HG02870 (cell line): ENCODE results near the gene FGF3.

Experiments used
- ATAC-seq: cut with Tn5 transposase; IDR thresholded peaks from one replicate; pipeline ENCODE4 v1.9.1; 2021; ENCODE audit warnings: mild to moderate bottlenecking, moderate library complexity; ENCODE audit not compliant: unreplicated experiment

FGF3 gene

DNA sequence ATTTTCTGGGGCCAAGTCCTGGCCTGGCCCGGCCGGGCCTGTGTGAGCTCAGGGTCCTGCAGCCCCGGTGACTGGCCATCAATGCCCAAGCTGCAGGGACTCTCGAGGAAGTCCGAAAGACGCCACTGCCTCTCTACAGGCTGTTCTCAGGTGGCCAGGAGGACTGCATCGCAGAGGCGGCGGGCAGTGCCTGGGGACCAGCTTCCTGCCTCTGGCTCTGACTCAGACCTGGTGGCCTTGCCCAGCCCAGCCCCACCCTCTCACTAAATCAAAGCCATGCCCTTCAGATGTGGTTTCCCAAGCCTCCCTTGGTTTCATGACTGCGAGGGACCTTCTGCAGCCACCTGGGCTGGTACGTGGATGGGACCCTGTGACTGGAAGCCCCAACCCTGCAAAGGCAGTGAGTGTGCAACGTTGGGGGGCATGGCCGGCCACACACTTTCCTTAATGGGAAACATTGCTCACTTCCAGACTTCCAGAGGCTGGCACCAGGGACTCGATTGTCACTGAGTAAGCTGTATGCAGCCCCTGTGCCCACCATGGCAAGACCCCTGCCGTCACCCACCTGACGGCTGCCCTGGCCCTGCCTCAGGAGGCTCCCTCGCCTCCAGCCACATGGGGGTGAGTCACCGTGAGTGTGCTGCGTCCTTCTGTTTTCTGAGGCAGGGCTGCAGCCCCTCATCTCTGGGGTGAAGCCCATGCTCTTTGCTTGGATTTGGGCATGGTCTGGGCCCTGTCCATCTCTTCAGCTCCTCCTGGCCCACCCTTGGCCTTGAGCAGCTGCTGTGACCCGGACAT lies 6.0 kb upstream of the FGF3 start:
- no peak for ATAC-seq

DNA sequence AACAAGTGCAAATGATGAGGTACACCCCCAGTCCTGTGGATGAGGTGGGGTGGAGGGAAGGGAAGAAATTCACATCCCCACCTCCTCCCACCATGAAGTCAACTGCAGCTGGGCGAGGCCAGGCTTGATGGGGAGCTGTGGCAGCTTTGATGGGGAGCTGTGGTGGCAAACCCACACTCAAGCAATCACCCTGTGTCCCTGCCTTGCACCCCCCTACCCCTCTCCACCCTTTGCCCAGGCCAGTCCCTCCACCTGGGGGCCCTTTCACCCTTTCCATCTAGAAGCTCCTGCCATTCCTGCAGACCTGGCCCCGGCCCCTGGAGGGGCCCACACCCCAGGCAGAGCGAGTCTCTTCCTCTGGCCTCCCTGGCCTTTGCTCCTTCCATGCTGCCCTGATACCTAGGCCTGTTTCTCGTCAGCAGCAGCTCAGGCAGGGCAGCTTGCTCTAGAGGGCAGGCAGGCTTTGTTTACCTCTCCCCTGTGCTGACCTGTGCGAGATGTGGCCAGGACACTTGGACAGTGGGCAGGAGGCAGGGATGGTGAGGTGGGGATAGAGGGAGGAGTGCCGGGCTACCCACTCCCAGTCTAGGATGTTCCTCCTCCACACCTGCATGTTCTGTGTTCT lies 4.5 kb upstream of the FGF3 start:
- ATAC-seq: no peak

DNA sequence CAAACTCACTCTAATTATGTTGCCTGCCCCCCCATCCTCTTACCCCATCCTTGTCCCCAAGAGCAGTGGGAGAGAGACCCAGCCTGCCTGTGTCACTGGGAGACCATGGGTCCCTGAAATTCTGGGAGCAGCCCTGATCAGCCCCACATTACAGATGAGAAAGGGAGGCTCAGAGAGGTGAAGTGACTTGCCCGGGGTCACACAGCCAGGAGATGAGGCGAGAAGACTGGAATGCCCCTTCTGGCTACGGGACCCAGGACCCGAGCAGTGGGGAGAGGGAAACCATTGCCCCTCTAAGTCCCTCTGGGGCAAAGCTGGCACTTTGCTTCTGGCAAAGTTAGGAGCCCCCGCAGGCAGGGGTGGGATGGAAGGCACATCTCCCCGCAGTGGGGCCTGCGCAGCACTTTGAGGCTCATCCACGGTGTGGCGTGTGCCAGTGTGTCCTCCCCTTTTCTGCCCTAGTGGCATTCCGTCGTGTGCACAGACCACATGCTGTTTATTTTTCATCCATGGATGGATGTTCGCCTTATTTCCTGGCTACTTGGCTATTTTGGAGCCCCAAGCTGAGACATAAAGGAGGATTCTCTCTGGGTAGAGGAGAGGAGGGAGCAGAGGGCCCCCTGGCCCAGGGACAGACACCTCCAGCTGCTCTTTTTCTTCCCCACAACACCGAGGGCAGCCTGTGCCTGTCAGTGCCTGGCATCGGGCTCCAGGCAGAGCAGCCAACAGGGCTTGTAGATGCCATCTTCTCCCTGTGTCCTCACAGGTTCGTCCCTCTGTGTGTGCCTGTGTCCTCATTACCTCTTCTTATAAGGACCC lies 3.7 kb upstream of the FGF3 start:
- ATAC-seq: no peak

DNA sequence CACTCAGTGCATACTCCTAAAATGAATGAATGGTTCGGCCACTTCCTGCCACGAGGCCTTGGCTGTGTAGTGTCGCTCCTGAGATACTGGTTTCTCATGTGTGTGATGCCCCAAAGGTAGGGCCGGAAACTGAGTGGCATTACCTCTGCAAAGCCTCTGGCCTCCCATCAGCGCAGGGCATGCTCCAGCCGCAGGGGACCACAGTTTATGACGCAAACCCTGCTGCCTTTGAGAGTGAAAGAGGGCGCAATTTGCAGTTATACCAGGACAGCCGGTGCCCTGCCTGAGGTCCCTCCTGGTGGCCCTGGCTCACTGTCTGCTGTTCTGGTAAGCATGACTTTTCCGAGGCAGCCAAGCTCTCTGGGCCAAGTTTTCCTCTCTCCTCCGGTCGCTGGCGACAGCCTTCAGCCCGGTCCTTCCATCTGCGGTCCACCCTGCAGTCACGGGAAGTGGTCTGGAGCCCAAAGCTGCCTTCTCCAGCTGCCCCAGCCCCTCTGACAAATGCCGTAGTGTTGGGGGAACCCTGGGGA lies 2.4 kb upstream of the FGF3 start:
- no peak for ATAC-seq

DNA sequence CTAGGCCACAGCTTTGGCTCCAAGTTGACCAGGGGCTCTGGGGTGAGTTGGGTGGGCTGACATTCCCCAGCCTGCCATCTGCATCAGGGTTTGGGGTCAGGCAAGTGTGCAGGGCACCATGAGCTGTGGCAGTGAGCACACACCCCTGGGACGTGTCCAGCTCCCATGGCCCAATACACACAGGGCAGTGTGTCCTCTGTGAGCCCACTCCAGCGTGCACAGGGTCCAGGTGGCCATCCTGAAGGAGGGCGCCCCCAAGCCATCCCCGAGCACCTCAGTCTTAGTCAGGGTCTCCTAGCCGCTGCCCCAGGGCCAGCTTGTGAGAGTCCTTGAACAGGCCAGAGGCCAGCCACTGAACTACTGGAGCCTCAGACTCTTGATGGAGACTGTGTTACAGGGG lies 1.2 kb upstream of the FGF3 start:
- ATAC-seq: no peak

DNA sequence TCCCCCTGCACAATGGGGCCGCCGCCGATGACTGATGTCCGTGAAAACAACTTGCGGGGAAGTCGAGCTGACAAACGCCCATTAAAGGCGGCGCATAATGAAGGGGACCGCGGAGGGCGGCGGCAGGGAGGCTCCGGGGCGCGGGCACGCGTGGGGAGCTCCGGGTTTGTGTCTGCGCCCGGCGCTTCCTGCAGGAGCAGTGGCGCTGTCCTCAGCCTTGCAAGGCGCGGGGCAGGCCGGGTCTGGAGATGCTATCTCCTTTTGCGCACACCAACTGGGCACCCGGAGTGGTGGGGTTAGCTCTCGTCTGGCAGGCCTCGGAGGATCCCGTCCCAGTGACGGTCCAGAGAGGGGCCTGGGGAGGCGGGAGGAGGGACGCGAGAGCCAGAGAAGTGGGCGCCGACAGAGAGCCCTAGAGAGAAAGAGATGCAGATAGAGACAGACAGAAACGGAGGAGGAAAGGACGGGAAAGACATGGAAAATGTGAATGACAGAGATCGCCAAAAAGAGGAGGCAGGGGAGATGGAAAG lies 390 bp upstream of the FGF3 start:
- ATAC-seq: no peak

DNA sequence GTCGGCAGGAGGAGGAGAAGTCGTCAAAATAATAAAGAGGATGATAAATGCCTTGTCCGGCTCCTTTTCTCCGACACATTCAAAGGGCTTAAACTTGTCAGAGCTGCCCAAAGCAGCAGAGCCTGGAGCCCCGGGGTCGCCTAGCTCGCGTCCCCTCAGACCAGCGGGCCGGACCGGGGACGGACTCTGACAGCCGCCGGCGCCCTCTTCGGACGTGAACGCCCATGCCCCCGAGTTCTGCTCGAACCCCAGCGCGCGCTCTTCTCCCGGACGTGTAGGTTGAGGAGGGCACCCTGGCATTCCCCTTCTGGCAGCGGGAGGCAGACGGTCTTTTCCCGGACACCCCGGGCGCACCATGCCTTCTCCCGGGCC lies 999 bp downstream of the FGF3 start:
- ATAC-seq: no peak

DNA sequence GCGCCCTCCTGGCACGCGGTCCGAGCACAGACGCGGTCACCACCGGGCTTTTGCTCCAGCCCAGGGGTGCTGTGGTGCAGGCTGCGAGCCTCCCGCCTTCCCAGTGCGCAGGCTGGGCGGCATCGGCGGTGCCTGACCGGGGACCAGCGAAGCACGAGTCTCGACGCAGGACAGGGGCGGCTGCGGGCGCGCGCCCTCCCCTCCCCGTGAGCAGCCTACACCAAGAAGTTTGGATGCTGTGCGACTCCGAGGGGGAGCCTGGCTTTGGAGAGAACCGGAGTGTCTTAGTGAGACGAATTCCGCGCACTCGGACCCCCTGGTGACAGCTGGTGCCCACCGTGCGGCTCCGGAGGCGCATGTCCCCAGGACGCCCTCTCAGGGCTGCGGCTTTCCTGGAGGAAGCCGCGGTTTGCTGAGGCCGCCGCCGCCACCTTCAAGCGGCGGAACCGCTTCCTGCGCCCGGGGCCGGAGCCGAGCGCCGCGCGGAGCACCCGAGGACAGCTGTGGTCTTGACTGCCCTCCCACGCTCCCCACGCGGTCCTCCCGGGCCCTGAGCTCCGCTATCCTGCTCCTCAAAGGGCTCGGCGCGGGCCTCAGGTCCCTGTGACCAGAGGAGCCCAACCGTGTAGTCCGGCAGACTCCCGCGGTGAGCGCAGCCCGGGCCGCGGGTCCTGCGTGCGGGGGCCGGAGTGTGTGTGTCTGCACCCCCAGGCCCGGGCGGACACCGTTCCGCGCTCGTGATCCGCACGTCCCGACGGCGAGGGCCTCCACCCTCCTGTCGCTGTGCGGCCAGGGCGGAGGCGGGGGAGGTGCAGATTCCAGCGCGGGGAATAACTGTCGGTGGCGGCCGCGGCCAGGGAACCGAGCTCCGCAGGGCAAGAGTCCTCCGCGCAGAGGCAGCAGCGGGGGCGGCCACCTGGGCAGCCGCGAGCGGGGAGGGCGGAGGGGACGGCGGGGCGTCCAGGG lies 1.7 kb downstream of the FGF3 start:
- no peak for ATAC-seq

DNA sequence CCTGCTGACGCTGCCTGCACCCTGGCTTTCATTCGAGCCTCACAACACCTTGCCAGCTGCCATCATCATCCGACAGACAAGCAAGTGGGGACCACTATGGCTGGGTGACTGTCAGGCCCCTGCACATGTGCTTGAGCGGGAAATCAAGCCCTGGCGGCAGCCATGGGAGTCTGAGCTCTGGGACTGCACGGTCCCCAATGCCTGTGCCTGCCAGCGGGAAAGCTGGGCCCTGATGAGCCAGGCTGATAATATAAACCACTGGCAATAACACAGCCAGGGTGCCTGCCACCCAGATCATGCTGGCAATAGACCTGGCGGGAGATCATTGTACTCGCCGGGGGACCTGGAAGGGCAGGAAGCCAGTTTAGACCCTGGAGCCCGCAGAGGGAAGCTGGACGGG lies 2.5 kb downstream of the FGF3 start:
- no peak for ATAC-seq

DNA sequence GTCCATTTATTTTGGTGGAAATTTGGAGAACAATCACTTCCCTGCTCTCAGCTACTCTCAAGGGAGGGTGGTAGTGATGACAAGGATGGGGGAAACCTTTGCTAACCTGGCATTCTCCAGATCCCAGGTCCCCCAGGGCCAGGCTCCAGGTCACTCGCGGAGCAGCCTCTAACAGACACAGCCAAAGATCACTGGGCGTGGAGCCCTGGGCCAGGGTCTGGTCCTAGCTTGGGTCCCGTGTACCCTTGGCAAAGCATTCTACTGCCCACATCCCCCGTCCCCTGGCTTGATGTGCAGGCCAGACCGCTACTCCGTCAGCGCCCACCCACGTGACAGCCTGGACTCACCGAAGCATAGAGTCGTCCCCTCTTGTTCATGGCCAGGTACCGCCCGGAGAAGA lies 3.2 kb downstream of the FGF3 start:
- no peak for ATAC-seq

DNA sequence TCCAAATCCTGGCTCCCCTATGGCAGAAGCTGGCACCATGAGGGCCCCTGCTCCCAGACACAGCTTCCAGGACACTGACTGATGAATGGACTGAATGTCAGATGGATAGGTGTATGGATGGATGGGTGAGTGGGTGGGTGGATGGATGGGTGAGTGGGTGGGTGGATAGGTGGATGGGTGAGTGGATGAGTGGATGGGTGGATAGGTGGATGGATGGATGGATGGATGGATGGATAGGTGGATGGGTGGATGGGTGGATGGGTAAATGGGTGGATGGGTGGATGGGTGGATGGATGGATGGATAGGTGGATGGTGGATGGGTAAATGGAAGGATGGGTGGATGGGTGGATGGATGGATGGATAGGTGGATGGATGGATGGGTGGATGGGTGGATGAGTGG lies 4.3 kb downstream of the FGF3 start:
- no peak for ATAC-seq

DNA sequence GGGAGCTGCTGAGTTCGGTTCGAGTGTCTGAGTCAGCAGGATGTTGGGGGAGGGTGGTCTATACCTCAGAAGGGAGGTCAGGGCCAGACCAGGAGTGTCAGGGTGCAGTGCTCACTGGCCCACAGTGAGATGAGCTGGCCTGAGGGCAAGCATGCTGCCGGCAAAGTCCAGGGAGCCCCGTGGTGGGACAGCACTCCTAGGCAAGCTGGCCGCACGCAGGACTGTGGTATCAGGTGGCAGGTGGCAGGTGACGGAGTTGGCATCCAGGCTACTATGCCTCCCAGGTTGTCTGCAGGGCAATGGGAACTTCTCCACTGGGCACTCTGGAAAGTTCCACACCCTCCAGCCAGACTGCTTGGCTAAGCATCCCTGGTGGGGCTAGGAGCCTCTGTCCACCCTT lies 4.8 kb downstream of the FGF3 start:
- ATAC-seq: no peak

DNA sequence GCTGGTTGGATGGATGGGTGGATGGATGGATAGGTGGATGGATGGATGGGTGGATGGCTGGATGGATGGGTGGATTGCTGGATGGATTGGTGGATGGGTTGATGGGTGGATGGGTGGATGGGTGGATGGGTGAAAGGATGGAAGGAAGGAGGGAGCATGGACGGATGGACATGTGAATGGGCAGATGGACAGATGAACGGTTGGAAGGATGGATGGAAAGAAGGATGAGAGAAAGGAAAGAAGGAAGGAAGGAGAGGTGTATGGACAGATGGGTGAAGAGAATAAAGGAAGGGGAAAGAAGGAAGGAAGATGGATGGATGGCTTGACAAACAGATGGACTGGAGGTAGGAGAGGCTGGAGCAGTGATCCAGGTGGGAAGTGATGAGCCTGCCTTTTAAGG lies 5.4 kb downstream of the FGF3 start:
- no peak for ATAC-seq

DNA sequence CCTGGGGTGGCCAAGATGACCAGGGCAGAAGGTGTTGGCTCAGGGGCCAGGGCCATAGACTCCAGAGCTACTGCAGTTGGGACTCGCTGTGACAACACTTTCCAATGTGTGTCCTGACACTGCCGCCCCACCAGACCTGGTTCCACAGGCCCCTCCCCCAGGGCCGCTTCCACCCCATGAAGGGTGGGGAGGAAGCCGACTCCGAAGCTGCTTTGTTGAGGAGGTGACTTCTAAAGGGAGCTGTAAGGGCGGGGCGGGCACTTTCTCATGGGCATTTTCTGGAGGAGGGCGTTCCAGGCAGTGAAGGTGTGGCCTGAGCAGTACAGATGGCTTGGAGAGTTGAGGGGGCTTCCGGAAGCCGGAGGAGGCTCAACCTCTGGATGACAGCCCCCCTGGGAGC lies 6.3 kb downstream of the FGF3 start:
- no peak for ATAC-seq

DNA sequence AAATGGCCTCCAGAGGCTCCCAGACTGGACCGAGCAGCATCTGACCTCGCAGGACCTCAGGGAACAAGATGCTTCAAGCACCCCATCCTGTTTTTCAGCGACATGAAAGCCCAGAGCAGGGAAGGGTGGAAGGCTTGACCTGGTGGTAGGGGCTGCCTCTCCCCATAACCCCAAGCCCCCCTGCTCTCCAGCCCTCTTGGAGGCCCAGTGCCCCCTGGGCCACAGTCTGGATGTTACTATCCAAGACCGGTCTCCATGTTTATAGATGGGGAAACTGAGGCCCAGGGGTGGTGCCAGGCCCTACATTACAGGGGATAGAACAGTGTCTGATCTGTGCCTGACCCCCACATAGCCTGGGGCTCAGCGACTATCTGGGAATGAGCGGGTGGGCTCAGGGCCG lies 7.0 kb downstream of the FGF3 start:
- ATAC-seq: no peak

DNA sequence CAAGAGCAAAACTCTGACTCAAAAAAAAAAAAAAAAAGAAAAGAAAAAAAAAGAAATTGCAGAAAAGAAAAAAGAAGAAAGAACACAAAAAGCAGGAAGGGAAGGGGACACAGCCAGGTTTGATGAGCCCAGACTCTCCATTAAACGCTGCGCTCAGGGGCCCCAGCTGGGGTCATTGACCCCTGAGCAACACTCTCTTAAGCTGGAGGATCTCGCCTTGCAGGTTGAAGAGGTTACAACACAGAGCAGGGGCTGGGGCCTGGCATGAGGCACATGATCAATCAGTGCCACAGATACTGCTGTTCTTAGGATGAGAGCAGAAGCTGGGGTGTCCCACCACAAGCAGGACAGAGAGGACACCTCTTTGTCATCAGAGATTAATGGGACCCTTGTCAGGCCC lies 7.8 kb downstream of the FGF3 start:
- no peak for ATAC-seq

DNA sequence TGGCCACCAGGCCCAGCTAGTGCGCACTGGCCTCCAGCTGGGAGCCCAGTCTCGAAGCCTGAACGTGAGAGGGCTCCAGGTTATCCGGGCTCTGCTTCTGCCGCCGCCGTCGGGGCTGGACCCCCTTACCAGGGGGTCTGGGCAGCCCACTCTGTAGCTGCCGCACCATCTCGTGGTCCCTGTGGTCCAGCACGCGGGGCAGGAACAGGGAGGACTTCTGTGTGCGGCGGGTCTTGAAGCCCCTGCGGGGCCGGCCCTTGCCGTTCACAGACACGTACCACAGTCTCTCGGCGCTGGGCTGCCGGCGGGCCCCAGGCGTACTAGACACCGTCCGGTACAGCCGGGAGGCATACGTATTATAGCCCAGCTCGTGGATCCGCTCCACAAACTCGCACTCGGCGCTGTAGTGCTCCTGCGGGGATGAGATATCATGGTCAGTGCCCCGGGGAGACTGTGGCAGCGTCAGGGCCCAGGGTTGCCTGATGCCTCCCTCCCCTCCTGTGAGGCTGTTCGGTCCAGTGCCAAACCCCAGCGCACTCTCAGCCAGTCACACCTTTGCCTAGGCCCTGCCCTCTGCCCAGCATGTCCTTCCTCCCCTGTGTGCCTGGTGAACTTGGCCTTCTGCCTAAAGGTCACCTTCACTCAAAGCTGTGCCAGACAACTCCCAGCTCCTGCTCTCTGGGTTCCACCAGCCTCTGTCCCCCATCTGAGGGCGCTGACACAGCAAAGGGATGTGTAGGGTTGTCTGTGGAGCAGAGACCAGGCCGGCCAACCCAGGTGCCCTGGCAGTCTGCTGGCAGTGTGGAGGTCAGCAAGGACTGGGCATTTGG lies 8.7 kb downstream of the FGF3 start:
- no peak for ATAC-seq

DNA sequence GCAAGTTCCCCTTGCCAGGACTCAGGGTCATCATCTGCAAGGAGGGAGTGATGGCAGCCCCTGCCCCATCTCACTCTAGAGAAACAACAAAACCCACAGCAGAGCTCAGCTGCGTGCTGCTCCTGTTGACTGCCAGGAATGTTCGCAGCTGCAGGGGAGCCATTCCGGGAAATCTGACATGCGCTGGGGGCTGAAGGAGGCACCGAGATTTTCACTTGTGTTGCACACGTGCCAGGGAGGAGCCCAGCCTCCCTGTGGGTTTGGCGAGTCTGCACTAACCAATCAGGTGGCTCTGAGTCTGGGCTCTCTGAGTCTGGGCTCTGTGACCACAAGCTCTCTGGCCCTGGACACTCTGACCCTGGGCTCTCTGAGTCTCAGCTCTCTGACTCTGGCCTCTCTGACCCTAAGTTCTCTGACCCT lies 10.5 kb downstream of the FGF3 start:
- ATAC-seq: no peak

DNA sequence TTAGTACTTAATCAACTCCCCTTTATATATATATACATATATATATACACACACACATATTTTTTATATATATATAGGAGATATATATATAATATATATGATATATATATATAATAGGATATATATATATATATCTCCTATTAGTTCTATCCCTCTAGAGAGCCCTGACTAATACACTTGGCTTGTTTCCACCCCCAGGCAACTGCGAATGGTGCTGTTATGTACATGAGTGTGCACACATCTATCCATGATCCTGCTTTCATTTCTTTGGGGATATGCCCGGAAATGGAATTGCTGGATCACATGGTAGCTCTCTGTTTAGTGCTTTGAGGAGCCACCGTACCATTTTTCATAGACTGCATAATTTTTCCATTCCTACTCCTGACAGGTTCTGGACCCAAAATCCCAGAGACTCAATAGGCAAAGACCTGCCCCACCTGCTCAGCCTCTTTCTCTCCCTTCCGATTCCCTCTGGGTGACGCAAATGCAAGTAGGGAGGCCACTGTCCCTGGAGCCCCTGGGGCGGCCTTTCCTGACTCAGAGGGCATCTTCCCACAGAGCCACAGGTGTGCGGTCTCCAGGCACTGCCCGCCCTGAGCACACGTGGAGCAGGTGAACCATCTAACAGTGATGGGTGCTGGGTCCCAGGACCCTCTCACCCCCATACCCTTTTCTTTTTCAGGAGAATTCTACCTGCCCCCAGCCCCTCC lies 12.0 kb downstream of the FGF3 start:
- no peak for ATAC-seq
